Right cardiac atrium (tissue), 5 donors: ENCODE results near the gene VAV3. TPM values are rescaled to one million over a fixed set of nuclear protein-coding genes. Genes with fewer than 3 reads are reported as not detected.

Experiments used
- ATAC-seq, 2 donors: fragments of 200-7000 bp; cut with Tn5 transposase; one replicate each; pipeline versions ENCODE4 v1.8.0 to v1.9.1; 2020; ENCODE audit warnings: moderate library complexity in 2 of 2, mild to moderate bottlenecking in 1 of 2
- DNase-seq, 3 donors: peaks; one replicate each; pipeline ENCODE4 v3.0.0-alpha.2; 2020
- H3K27ac ChIP-seq: one replicate; pipeline ENCODE4 v1.5.1; 2013; ENCODE audit warnings: mild to moderate bottlenecking, low read length, control low read depth, moderate library complexity
- H3K27me3 ChIP-seq: one replicate; pipeline ENCODE4 v1.6.1; 2013; ENCODE audit not compliant: control insufficient read depth, insufficient read depth
- H3K4me1 ChIP-seq: one replicate; pipeline ENCODE4 v1.6.1; 2013; ENCODE audit warnings: low read length; ENCODE audit not compliant: control insufficient read depth, insufficient read depth
- H3K4me3 ChIP-seq: one replicate; pipeline ENCODE4 v1.5.1; 2013; ENCODE audit warnings: low read length, control low read depth
- H3K9me3 ChIP-seq: one replicate; pipeline ENCODE4 v1.6.1; 2013; ENCODE audit warnings: low read length; ENCODE audit not compliant: control insufficient read depth
- WGBS: extraction: QIAGEN DNeasy Blood & Tissue Kit; methylation state at CpG from one replicate; pipeline ENCODE4 v1.1.7; 2013; 5-methylcytosine and 5-hydroxymethylcytosine counted together
- intact Hi-C, 4 donors: fragments of 100-400 bp; cut with DNase I; formaldehyde crosslinking; loops; one replicate each; pipeline versions ENCODE4 v1.11.0 to v1.14.0; 2022 to 2023
- polyA plus RNA-seq: library from polyadenylated mRNA; stranded (reverse); fragments of 200-250 nt; gene quantifications from one replicate; pipeline ENCODE4 v1.2.3, GENCODE V29; 2013
- total RNA-seq, 4 donors: library from RNA; stranded (reverse); fragmentation: NEBNext Ultra II Directional; extraction: Animal tissue kit (Norgen Biotek cat#: 25700); gene quantifications; one replicate each; pipeline ENCODE4 v1.2.1, GENCODE V29; 2021
- donor health status: healthy with polysubstance abuse.
- donor health status: DM: no; HTN: yes; CAD: no.
- donor health status: DM: no; HTN: no; CAD: no.
- donor health status: DM: no; HTN: yes; CAD: no; lungs with severe emphysema.
- donor health status: DM: yes; HTN: yes; CAD: no.

The VAV3 gene
- total and polyA plus RNA-seq, 5 donors = 0.79 to 4.0 (median 2.7) TPM

DNA sequence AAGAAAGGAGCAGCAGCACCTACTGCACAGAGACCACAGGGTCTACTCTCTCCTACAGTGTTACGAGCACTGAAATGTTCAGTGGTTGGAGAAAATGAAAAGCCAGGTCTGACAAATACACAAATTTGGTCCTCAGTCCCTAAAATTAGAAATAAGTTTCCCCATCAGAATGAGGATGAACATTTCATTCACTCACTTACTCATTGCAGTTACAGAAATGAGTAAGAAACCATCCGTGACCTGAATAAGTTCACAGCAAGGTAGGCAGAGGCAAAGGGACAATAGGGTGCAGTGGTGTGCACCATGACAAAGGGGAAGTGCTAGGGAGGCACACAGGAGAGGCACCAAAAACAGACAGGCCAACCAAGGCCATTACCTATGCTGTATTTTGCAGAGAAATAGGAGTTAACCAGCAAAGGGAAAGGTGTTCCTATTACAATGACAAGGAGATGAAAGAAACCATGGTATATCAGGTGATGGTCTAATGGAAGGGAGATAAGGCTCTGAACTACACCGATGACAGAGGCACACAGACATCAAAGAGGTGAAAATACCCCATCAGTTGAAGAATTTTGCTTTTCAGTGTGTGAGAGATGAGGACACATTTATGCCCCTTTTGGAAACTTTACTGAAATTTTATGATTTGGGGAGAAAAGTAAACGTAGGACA is 29.4 kb downstream of the VAV3 start:
- Histone ChIP-seq H3K9me3 (no peaks in the 10 kb centered on the region), H3K27ac (no peak overlapping the region)
- WGBS = 81% methylated on average over 4 of the region's 4 CpGs

DNA sequence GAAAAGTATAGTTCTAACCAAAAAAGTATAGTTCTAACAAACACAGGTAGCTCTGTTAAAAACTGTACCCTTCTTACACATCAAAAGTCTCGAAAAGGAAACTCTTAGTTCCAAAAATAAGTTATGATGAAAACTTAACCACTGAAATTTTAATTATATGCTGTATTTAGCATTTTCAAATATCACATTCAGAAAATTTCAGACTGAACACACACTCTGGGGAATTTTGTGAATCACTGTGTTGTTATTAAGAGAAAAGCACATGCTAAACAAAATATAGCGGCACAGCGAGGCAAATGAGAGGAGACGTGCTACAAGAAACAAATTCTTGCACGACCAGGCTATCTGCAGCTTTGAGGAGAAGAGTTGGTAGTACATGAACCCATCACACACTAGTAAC is 30.4 kb downstream of the VAV3 start:
- no peaks in the 10 kb centered on the region for H3K27me3 ChIP-seq
- ATAC-seq (no peak), DNase-seq (no peak)
- no peaks in the 10 kb centered on the region for H3K9me3 ChIP-seq
- H3K4me1 ChIP-seq = peaks cover 7% of the 10 kb centered on the region
- no peak overlapping the region for H3K4me3 ChIP-seq
- intact Hi-C loops = no loop called here
- 77% methylated on average over 5 of the region's 5 CpGs for WGBS
- H3K27ac ChIP-seq = no peak overlapping the region

More for the DNA sequence above, 29.4 kb downstream of the VAV3 start:
- intact Hi-C loops = no loop called here
- Histone ChIP-seq H3K4me1 (peaks cover 7% of the 10 kb centered on the region), H3K27me3 (no peaks in the 10 kb centered on the region), H3K4me3 (no peak overlapping the region)
- DNase-seq (no peak), ATAC-seq (no peak)

DNA sequence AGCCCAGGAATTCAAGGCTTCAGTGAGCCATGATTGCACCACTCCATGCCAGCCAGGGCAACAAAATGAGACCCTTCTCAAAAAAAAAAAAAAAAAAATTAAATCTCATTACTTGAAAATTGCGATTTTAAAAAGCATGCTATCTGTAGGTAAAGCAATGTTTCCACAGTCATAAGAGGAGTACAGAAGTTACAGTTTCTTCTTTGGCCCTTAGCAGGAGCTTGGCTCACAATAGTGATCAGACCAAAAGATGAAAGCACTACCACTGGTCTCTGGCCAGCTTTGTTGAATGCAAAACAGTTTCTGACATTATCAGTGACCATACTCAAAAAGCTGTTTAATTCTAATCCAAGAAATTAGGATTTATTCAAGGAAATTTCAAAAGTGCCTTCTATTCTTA is 31.2 kb downstream of the VAV3 start:
- no peaks in the 10 kb centered on the region for H3K9me3 ChIP-seq
- no peak for DNase-seq
- no peaks in the 10 kb centered on the region for H3K27me3 ChIP-seq
- H3K4me1 ChIP-seq = peaks cover 7% of the 10 kb centered on the region
- no peak overlapping the region for H3K27ac ChIP-seq
- H3K4me3 ChIP-seq = no peak overlapping the region
- 88% methylated on average over 1 of the region's 1 CpG for whole genome bisulfite sequencing
- ATAC-seq = no peak
- intact Hi-C loops = no loop called here

DNA sequence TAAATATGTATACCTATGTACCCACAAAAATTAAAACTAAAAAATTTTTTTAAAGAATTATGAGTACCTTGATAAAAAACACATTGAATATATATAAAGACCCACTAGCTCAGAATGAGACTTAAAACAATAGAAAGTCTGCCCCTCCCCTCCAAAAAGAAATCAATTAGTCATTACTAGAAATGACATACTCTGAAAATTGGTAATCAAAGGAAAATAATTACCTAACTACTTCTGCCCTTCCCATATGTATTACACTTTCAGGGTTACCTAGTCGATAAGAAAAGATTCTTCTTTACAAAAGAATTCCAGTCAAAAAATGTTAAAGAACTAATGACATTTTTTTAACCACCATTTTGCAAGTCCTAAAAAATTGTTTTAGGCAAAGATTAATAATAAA is 34.7 kb downstream of the VAV3 start:
- Histone ChIP-seq H3K9me3 (no peaks in the 10 kb centered on the region), H3K4me3 (no peak overlapping the region), H3K27me3 (no peaks in the 10 kb centered on the region), H3K27ac (no peak overlapping the region), H3K4me1 (no peaks in the 10 kb centered on the region)
- DNase-seq (no peak), ATAC-seq (no peak)
- WGBS = 93% methylated on average over 1 of the region's 1 CpG
- intact Hi-C loops = no loop called here

DNA sequence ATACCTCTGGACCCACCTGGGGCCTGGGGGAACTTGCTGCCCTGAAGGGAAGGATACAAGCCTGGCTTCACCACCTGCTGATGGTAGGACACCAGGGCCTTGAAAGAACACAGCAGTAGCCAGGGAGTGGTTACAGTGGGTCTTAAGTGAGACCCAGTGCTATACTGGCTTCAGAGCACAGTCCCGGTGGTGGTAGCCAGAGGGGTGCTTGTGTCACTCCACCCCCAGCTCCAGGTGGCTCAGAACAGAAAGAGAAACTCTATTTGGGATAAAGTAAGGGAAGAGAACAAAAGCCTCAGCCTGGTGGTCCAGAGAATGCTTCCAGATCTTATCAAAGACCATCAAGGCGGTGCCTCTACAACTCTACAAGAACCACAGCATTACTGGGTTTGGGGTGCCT is 37.2 kb downstream of the VAV3 start:
- no peaks in the 10 kb centered on the region for H3K27me3 ChIP-seq
- DNase-seq (no peak), ATAC-seq (no peak)
- 90% methylated on average over 2 of the region's 2 CpGs for WGBS
- no peaks in the 10 kb centered on the region for H3K4me1 ChIP-seq
- no peak overlapping the region for H3K4me3 ChIP-seq
- no peaks in the 10 kb centered on the region for H3K9me3 ChIP-seq
- H3K27ac ChIP-seq = no peak overlapping the region
- intact Hi-C loops = no loop called here

DNA sequence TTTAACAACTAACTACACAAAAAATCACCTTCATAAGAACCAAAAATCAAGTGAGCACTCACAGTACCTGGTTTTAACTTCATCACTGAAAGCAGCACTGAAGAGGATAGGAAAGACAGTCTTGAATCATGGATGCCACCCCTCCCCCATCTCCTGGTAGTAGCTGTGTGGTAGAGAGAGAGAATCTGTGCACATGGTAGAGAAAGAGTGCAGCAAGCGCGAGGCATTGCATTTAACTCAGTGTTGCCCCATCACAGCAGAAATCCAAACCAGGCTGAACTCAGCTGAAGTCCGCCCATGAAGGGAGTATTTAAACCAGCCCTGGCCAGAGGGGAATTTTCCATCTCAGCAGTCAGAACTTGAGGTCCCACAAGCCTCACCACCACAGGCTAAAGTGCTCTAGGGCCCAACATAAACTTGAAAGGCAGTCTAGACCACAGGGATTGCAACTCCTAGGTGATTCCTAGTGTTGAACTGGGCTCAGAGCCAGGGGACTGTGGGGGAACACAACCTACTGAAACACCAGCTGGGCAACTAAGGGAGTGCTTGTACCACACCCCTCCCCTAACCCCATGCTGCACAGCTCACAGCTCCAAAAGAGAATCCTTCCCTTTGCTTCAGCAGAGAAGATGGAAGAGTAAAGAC is 38.4 kb downstream of the VAV3 start:
- Histone ChIP-seq H3K27ac (no peak overlapping the region), H3K27me3 (no peaks in the 10 kb centered on the region), H3K4me3 (no peak overlapping the region), H3K4me1 (no peaks in the 10 kb centered on the region), H3K9me3 (no peaks in the 10 kb centered on the region)
- intact Hi-C loops = no loop called here
- DNase-seq (no peak), ATAC-seq (no peak)
- whole genome bisulfite sequencing = 98% methylated on average over 3 of the region's 3 CpGs

DNA sequence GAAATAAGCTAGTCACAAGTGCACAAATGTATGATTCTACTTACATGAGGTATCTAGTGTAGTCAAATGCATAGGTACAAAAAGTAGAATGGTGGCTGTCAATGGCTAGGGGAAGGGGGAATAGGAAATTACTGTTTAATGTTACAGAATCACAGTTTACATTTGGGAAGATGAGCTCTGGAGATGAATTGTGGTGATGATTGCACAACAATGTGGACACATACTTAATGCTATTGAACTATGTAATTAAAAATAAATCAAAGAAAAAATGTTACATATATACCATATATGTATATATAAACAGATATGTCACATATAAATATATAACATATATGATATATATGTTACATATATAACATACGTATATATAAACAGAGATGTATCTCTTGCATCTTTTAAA is 39.4 kb downstream of the VAV3 start:
- intact Hi-C loops = no loop called here
- no peak overlapping the region for H3K4me3 ChIP-seq
- 93% methylated on average over 1 of the region's 1 CpG for WGBS
- H3K27me3 ChIP-seq = no peaks in the 10 kb centered on the region
- DNase-seq (no peak), ATAC-seq (no peak)
- H3K9me3 ChIP-seq = no peaks in the 10 kb centered on the region
- H3K4me1 ChIP-seq = no peaks in the 10 kb centered on the region
- no peak overlapping the region for H3K27ac ChIP-seq

DNA sequence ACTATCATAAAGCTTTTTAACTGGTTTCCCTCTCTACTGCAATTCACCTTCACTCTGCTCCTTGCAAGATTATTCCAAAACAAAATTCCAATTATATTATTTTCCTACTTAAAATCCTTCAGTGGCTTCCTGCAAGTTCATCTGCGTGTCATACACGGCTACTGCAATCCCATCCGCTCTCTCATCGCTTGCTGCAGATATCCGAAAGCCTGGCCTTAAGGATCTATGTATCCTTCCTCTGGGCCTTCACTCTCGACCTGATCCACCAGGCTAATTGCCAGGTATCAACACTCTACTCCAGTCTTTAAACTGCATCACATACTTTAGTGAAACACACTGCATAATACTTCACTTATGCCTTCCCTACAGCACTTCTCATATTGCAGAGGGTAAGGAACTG is 44.0 kb downstream of the VAV3 start:
- no peaks in the 10 kb centered on the region for H3K9me3 ChIP-seq
- H3K27ac ChIP-seq = no peak overlapping the region
- H3K4me3 ChIP-seq = peak overlapping the region; percentile 28
- intact Hi-C loops = no loop called here
- WGBS = 68% methylated on average over 6 of the region's 6 CpGs
- no peak for DNase-seq
- no peak for ATAC-seq
- H3K4me1 ChIP-seq = no peaks in the 10 kb centered on the region
- H3K27me3 ChIP-seq = no peaks in the 10 kb centered on the region

DNA sequence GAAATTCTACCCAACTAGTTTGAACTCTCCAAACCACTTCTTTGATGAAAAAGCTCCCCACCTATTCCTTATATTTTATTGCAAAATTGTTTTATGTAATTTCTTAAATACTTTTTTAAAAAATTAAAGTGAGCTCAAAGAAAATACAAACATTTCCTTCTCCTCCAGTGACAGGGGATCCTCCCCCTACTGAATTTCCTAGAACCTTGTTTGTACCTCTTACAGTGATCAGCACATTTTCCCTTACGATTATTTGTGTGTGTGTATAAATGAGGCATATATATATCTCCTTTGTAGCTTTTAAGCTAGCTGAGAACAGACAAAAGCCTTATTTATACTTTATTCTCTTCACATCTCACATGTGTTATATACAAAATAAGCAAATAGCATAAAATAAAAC is 44.4 kb downstream of the VAV3 start:
- Histone ChIP-seq H3K4me1 (no peaks in the 10 kb centered on the region), H3K9me3 (no peaks in the 10 kb centered on the region), H3K27ac (no peak overlapping the region), H3K4me3 (no peak overlapping the region), H3K27me3 (no peaks in the 10 kb centered on the region)
- ATAC-seq (no peak), DNase-seq (no peak)
- intact Hi-C loops = no loop called here
- WGBS = 61% methylated on average over 1 of the region's 1 CpG

DNA sequence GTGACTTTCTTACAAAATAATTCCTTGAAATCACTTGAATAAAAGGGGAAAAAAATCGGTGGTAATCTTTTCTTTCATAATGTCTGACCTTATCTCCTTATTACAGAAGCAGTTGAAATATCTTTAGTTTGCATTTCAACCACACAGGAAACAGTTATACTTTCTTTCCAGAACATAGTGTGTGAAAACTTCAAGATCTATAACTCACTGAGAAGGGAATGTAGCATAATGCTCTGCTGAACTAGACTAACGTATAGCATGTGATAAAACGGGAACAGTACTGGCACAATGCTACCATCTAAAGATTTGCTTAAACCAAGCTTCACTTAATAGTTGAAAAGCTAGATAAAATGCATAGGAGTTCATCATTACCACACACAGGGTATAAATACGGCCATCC is 45.0 kb downstream of the VAV3 start:
- Histone ChIP-seq H3K27ac (no peak overlapping the region), H3K4me1 (no peaks in the 10 kb centered on the region), H3K4me3 (no peak overlapping the region), H3K27me3 (no peaks in the 10 kb centered on the region), H3K9me3 (no peaks in the 10 kb centered on the region)
- DNase-seq (no peak), ATAC-seq (no peak)
- 55% methylated on average over 4 of the region's 4 CpGs for WGBS
- intact Hi-C loops = no loop called here

DNA sequence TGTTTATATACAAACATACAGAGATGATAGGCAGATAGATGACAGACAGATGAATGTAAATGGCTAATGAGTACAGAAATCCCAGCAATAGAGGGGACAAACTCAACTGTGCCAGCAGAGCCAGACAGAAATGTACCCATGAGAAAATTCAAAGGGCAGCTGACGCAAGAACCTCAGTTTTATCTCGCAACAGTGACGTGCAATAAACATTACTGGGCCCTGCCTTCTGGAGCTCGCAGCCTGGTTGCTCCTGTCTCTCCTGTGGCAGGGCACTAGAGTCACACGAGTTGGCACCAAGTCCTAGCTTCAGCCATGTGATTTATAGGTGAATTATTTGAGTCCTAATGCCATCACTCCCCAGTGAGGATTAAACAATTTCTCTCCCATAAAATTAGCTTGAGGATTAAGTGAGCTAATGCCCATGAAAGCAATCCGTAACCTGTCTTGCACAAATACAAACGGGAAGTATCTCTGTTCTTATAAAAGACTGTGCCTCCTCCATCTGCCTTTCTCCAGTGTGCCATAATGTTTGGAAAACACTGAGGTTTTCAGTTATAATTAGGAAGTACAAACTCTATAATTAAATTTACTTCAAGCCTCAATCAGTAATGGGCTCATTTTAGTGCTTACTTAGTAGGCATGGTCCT is 50.7 kb downstream of the VAV3 start:
- Histone ChIP-seq H3K9me3 (no peaks in the 10 kb centered on the region), H3K27ac (no peak overlapping the region), H3K4me1 (peaks cover 2% of the 10 kb centered on the region), H3K27me3 (no peaks in the 10 kb centered on the region), H3K4me3 (no peak overlapping the region)
- 86% methylated on average over 7 of the region's 7 CpGs for WGBS
- DNase-seq (no peak), ATAC-seq (no peak)
- intact Hi-C loops = no loop called here
